Right lobe of liver (tissue), 4 donors: Measurements from ENCODE around the gene TEDC2.

ENCODE experiments used
- CTCF ChIP-seq, 4 donors: fragments of 200-600 bp in 3 of 4; fragments of 450-650 bp in 1 of 4; IDR thresholded peaks; one replicate each; pipeline versions ENCODE4 v1.5.1 to v1.8.0; 2016 to 2022; ENCODE audit warnings: antibody characterized with exemption in 4 of 4, mild to moderate bottlenecking in 2 of 4
- POLR2A ChIP-seq: fragments of 450-650 bp; IDR thresholded peaks from one replicate; pipeline ENCODE4 v1.6.1; 2017; ENCODE audit warnings: antibody characterized with exemption, mild to moderate bottlenecking
- donor health status: DM: no; HTN: no; CAD: no.
- donor health status: DM: no; HTN: no; CAD: no.
- donor health status: DM: no; HTN: yes; CAD: no.

- TF ChIP-seq POLR2A (no peak), CTCF (IDR thresholded peaks at IDR 0.05) (no peak)
These were observed 34.0 kb upstream of the TEDC2 start for GRCh38 chr16:2425825-2426430.
